Peyer's patch (tissue), 4 donors: ENCODE measurements around the gene CUL4B. TPM values are rescaled to one million over a fixed set of nuclear protein-coding genes. Genes with fewer than 3 reads are reported as not detected.

ENCODE experiments used
- DNase-seq, 3 donors: peaks; one replicate each; pipeline ENCODE4 v3.0.0-alpha.2; 2017 to 2019
- H3K27ac ChIP-seq, 4 donors: fragments of 200-600 bp; sonication (generic); one replicate each; pipeline ENCODE4 v1.5.1; 2016 to 2019
- H3K27me3 ChIP-seq, 2 donors: fragments of 200-600 bp; sonication (generic); one replicate each; pipeline ENCODE4 v1.5.1; 2019
- H3K36me3 ChIP-seq, 3 donors: fragments of 200-600 bp; sonication (generic); one replicate each; pipeline ENCODE4 v1.5.1; 2016 to 2019
- H3K4me1 ChIP-seq, 4 donors: fragments of 200-600 bp; sonication (generic); one replicate each; pipeline ENCODE4 v1.5.1; 2016 to 2019
- H3K4me3 ChIP-seq, 4 donors: fragments of 200-600 bp; sonication (generic); 1 replicate in 3 of 4; 2 replicates in 1 of 4; pipeline ENCODE4 v1.5.1; 2016 to 2019; ENCODE audit warnings: mild to moderate bottlenecking in 1 of 4
- H3K9me3 ChIP-seq, 4 donors: fragments of 200-600 bp; sonication (generic); one replicate each; pipeline ENCODE4 v1.5.1; 2016 to 2019; ENCODE audit warnings: mild to moderate bottlenecking in 1 of 4
- CTCF ChIP-seq, 6 experiments: fragments of 450-650 bp in 4 of 6; fragments of 200-600 bp in 2 of 6; sonication (generic) in 1 of 6; IDR thresholded peaks; one replicate each; pipeline ENCODE4 v1.5.1; 2017 to 2019; ENCODE audit warnings: antibody characterized with exemption in 6 of 6, mild to moderate bottlenecking in 3 of 6, moderate library complexity in 1 of 6
- POLR2A ChIP-seq, 2 donors: fragments of 450-650 bp; IDR thresholded peaks; one replicate each; pipeline ENCODE4 v1.5.1; 2017; ENCODE audit warnings: antibody characterized with exemption in 2 of 2, mild to moderate bottlenecking in 2 of 2, moderate library complexity in 2 of 2
- total RNA-seq, 4 donors: library from RNA; depleted of rRNA; stranded (reverse); fragments of >200 nt; gene quantifications; one replicate each; pipeline ENCODE4 v1.1.0, GENCODE V29; 2016

The CUL4B gene
- total RNA-seq, 4 donors from 2014 or later = 17.1 to 59.4 (median 22.8) TPM

GRCh38 chrX:120536061-120536460 lies 24.7 kb downstream of the CUL4B start:
- no peak for DNase-seq
- Histone ChIP-seq H3K9me3 (no peaks in the 10 kb centered on the region), H3K4me1 (no peaks in the 10 kb centered on the region), H3K27me3 (no peaks in the 10 kb centered on the region), H3K36me3 (peaks cover 0 to 54% (median 0%) of the 10 kb centered on the region in 3 donors), H3K27ac (no peak overlapping the region), H3K4me3 (no peak overlapping the region)
- no peak for TF ChIP-seq POLR2A (IDR thresholded peaks at IDR 0.05)
- TF ChIP-seq CTCF (IDR thresholded peaks at IDR 0.05) = no peak

DNA sequence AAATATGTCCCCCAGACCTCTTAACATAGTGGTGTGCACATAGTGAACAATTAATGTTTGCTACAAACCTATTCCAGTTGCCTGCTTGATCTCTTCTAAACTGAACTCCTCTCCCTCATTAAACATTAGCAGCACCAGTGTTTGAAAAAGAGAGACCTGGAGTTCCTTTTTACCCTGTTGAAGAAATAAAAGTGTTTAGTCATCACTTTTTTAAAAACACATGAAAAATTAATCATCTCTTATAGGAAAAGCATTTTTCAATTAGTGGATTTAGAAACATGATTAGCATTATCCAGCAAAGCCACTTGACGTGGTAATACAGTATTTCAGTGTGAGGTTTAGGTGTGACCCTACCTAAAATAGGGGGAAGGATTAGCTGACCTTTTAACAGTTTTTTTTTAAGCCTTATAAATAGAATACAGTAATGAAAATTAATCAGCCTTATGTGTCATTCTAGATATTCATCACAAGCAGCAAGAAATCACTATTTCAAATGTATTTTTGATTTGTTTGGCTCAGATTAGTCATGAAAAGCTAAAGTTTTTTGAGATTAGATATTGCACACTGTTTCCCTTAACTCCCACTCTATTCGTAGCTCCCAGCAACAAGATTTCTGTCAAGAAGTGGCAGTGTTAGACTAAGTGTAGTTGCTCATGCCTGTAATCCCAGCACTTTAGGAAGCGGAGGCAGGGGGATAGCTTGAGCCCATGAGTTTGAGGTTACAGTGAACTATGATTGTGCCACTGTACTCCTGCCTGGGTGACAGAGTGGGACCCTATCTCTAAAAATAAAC lies 26.2 kb downstream of the CUL4B start:
- no peak for DNase-seq
- Histone ChIP-seq H3K4me3 (no peak overlapping the region), H3K27me3 (no peaks in the 10 kb centered on the region), H3K27ac (no peak overlapping the region), H3K36me3 (peaks cover 0 to 39% (median 0%) of the 10 kb centered on the region in 3 donors), H3K9me3 (no peaks in the 10 kb centered on the region), H3K4me1 (no peaks in the 10 kb centered on the region)
- TF ChIP-seq POLR2A (IDR thresholded peaks at IDR 0.05) = no peak
- no peak for TF ChIP-seq CTCF (IDR thresholded peaks at IDR 0.05)

- TF ChIP-seq CTCF (IDR thresholded peaks at IDR 0.05) = no peak
- TF ChIP-seq POLR2A (IDR thresholded peaks at IDR 0.05) = no peak
- H3K4me1 ChIP-seq = no peaks in the 10 kb centered on the region
- DNase-seq = no peak
Observed at GRCh38 chrX:120522820-120523219, 37.9 kb downstream of the CUL4B start.

DNA sequence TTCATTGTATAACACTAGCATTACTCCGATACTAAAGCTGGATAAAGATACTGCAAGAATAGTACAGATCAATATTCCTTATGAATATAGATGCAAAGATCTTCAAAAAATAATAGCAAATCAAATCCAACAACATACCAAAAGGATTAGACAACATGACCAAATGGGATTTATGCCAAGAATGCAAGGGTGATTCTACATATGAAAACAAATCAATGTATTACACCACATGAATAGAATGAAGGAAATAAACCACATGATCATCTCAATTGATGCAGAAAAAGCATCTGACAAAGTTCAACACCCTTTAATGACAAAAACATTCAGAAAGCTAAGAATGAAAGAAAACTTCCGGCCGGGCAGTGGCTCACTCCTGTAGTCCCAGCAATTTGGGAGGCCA lies 42.8 kb downstream of the CUL4B start:
- H3K27ac ChIP-seq = no peak overlapping the region
- DNase-seq = no peak
- H3K4me1 ChIP-seq = no peaks in the 10 kb centered on the region
- H3K4me3 ChIP-seq = no peak overlapping the region
- TF ChIP-seq CTCF (IDR thresholded peaks at IDR 0.05) (no peak), POLR2A (IDR thresholded peaks at IDR 0.05) (no peak)
- no peaks in the 10 kb centered on the region for H3K27me3 ChIP-seq
- no peaks in the 10 kb centered on the region for H3K9me3 ChIP-seq
- no peaks in the 10 kb centered on the region for H3K36me3 ChIP-seq

More at GRCh38 chrX:120522820-120523219, 37.9 kb downstream of the CUL4B start:
- Histone ChIP-seq H3K27me3 (no peaks in the 10 kb centered on the region), H3K36me3 (no peaks in the 10 kb centered on the region), H3K4me3 (no peak overlapping the region), H3K27ac (no peak overlapping the region), H3K9me3 (no peaks in the 10 kb centered on the region)

DNA sequence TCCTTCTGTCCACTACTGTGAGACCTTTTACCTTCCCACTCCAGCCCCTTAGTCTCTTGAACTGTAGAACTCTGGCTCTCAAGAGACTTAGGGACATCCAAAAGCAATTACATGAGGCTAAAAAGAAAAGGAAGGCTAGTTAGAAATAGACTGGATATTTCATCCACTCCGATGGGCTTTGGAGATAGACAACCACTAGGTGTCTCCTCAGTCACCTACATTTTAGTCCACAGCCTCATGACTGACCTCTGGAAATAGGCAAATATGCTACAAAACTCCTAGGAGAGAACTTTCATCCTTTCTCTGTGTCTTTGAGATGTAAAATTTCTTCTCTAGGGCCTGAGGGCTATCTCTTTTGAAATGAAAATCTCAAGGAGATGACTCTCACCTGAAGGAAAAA lies 46.5 kb downstream of the CUL4B start:
- Histone ChIP-seq H3K4me3 (no peak overlapping the region), H3K4me1 (no peaks in the 10 kb centered on the region), H3K27ac (no peak overlapping the region), H3K36me3 (no peaks in the 10 kb centered on the region), H3K9me3 (no peaks in the 10 kb centered on the region), H3K27me3 (no peaks in the 10 kb centered on the region)
- DNase-seq = no peak
- TF ChIP-seq CTCF (IDR thresholded peaks at IDR 0.05) (peak in 4 of 6 experiments; percentile 15 to 56 (median 45)), POLR2A (IDR thresholded peaks at IDR 0.05) (no peak)
